WI38 (cell line): ENCODE data around the gene ALK.

Source experiments
- H3K4me3 ChIP-seq: 2 replicates; pipeline ENCODE4 v1.5.1; 2011; ENCODE audit warnings: low read depth, mild to moderate bottlenecking, control low read depth, low read length
- CTCF ChIP-seq: IDR thresholded peaks from 2 replicates; pipeline ENCODE4 v1.5.1; 2012; ENCODE audit warnings: low read depth, mild to moderate bottlenecking, control low read depth, low read length

The ALK gene

GRCh38 chr2:29611850-29612249 lies 309.5 kb downstream of the ALK start:
- no peak overlapping the region for H3K4me3 ChIP-seq
- no peak for TF ChIP-seq CTCF

GRCh38 chr2:29611261-29611660 lies 310.1 kb downstream of the ALK start:
- TF ChIP-seq CTCF: no peak
- H3K4me3 ChIP-seq: no peak overlapping the region

DNA sequence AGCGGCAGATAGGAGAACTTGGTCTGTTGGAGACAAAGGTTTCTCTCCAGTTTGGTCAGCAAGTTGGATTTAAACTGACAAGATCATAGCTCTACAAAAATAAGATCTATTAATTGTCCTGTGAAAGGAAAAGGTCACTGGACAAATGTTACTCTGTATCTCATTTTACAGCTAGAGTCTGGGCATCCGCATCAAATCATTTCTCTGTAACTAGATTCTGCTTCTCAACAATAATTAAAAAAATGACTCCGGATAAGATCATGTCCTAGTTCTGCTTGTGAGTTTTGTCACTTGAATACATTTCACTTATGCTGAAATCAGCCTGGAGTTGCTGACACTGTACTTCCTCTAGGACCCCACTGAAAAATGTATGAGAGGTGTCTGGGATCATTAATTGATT lies 310.8 kb downstream of the ALK start:
- TF ChIP-seq CTCF: no peak

DNA sequence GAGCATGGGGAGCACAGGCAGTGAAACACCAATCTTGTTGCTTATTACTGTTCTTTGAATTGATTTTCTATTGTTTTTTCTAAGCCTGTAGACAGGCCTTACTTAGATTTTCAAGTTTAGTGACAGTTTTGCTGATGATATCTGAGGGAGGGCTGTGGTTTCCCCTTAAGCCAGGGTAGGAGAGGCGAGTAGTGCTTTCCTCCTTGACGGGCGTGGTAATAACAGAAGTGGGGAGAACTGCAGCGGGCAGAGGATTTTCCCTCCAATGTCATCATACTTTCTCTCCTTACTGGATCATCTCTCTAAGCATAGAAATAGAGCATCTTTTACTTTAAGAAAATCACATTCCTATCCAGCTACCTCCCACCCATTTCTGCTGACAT lies 314.4 kb downstream of the ALK start:
- TF ChIP-seq CTCF: no peak
- H3K4me3 ChIP-seq: no peak overlapping the region

More for the DNA sequence above, 310.8 kb downstream of the ALK start:
- no peak overlapping the region for H3K4me3 ChIP-seq

GRCh38 chr2:29606104-29607037 lies 315.0 kb downstream of the ALK start:
- no peak for TF ChIP-seq CTCF
- H3K4me3 ChIP-seq: no peak overlapping the region

DNA sequence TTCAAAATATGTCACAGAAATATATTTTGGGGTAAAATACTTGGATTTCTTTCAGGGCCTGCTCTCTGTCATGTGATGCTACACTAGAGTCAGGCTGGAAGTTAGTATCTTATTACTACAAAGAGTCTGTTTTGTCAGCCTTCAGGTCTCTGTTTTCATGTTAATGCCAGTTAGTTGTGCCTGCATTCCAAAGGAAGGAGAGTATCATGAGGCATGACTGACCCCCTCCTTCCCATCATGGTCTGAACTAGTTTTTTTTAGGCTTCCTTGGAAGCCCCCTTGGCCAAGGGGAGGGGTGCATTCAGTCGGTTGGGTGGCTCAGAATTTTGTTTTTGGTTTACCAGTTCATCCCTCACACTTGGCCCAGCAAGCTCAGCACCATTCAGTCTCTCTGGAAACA lies 318.0 kb downstream of the ALK start:
- no peak overlapping the region for H3K4me3 ChIP-seq
- TF ChIP-seq CTCF: no peak

GRCh38 chr2:29601872-29602271 lies 319.5 kb downstream of the ALK start:
- H3K4me3 ChIP-seq: no peak overlapping the region
- no peak for TF ChIP-seq CTCF
